Measurements from ENCODE around the gene ANTXR2.

The ANTXR2 gene

DNA sequence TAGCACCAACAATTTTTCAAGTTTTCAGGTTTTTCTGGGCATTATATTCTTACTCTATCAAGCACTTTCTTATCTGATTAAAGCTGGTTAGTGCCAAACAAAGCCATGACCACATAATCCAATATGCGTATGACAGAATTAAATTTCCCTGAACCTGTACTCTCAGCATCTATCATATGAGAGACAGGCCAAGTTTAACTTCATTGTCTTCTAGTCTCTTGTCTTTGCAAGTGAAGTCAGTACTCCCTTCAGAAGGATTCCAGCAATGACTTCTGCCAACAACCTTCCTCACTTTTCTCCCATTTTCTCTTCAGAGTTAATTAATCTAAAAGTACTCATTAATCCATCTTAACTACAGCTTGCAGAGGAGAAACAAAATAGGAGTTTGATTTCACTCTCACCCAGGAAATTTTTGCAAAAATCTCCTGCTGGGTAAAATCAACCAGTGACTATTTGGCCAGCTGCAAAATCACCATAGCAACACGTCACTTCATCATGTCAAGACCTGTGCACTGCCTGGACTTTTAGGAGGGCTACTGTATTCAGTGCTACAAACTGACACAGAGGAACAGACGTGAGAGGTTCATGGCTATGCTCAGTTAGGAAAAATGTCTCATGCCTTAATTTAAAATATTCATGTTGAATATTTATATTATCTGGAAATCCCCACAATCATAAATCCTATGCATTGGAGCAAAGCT lies 208.4 kb downstream of the ANTXR2 start:
- Histone ChIP-seq H3K4me1 (ENCODE audit: insufficient read depth, low read length) (peaks cover 9% of the 10 kb centered on the region), H3K4me3 (ENCODE audit: low read length) (no peak overlapping the region), H2AFZ (ENCODE audit: low read depth, low read length) (no peak overlapping the region), H3K36me3 (ENCODE audit: insufficient read depth, low read length) (no peaks in the 10 kb centered on the region), H3K27me3 (ENCODE audit: insufficient read depth, low read length) (no peaks in the 10 kb centered on the region), H3K9me3 (ENCODE audit: low read length) (no peaks in the 10 kb centered on the region)

DNA sequence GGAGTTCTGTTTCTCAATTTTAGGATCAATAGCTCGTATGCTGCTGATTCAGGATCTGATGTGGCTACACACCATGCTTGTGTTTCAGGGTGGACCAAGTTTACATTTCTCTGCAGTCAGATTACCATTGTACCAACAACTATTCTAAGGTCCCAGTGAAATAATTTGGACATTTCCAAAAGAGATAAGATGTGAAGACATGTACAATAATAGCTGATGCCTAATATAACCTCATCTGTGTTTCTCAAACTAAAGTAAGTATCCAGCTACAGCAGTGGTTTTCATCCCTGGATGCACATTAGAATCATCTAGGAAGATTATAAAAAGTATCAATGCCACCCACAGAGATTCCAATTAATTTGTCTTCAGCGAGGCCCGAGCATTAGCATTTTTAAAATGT lies 209.7 kb downstream of the ANTXR2 start:
- H2AFZ ChIP-seq (ENCODE audit: low read depth, low read length): no peak overlapping the region
- H3K4me3 ChIP-seq (ENCODE audit: low read length): no peak overlapping the region
- H3K9me3 ChIP-seq (ENCODE audit: low read length): no peaks in the 10 kb centered on the region
- H3K36me3 ChIP-seq (ENCODE audit: insufficient read depth, low read length): no peaks in the 10 kb centered on the region
- H3K27me3 ChIP-seq (ENCODE audit: insufficient read depth, low read length): no peaks in the 10 kb centered on the region
- H3K4me1 ChIP-seq (ENCODE audit: insufficient read depth, low read length): peaks cover 9% of the 10 kb centered on the region

GRCh38 chr4:79862821-79863220 lies 210.2 kb downstream of the ANTXR2 start:
- Histone ChIP-seq H3K36me3 (ENCODE audit: insufficient read depth, low read length) (no peaks in the 10 kb centered on the region), H3K27me3 (ENCODE audit: insufficient read depth, low read length) (no peaks in the 10 kb centered on the region), H3K9me3 (ENCODE audit: low read length) (no peaks in the 10 kb centered on the region), H3K4me1 (ENCODE audit: insufficient read depth, low read length) (peaks cover 9% of the 10 kb centered on the region), H2AFZ (ENCODE audit: low read depth, low read length) (no peak overlapping the region), H3K4me3 (ENCODE audit: low read length) (no peak overlapping the region)

- no peak overlapping the region for H2AFZ ChIP-seq (ENCODE audit: low read depth, low read length)
- no peaks in the 10 kb centered on the region for H3K4me1 ChIP-seq (ENCODE audit: insufficient read depth, low read length)
- no peaks in the 10 kb centered on the region for H3K9me3 ChIP-seq (ENCODE audit: low read length)
- no peaks in the 10 kb centered on the region for H3K27me3 ChIP-seq (ENCODE audit: insufficient read depth, low read length)
- H3K4me3 ChIP-seq (ENCODE audit: low read length): no peak overlapping the region
- H3K36me3 ChIP-seq (ENCODE audit: insufficient read depth, low read length): no peaks in the 10 kb centered on the region
Measured at GRCh38 chr4:79857811-79858210, 215.2 kb downstream of the ANTXR2 start.

DNA sequence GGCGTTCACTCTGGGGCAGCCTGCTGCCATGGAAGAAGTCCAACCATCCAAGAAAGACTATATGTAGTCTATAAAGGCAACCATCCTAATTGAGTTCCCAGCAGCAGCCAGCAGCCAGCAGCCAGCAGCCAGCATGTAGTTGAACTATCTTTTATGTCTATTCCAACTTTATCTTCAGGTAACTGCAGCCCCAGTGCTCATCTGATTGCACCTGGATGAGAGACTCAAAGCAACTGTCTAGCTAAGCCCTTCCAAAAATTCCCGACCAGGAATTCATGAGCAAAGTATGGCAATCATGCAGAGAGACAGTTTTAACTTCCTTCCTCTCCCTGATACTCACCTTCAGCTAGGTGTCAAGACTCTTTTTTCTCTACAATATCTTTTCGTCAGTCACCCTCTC lies 216.8 kb downstream of the ANTXR2 start:
- no peaks in the 10 kb centered on the region for H3K4me1 ChIP-seq (ENCODE audit: insufficient read depth, low read length)
- no peaks in the 10 kb centered on the region for H3K27me3 ChIP-seq (ENCODE audit: insufficient read depth, low read length)
- no peaks in the 10 kb centered on the region for H3K36me3 ChIP-seq (ENCODE audit: insufficient read depth, low read length)
- no peaks in the 10 kb centered on the region for H3K9me3 ChIP-seq (ENCODE audit: low read length)
- H3K4me3 ChIP-seq (ENCODE audit: low read length): no peak overlapping the region
- no peak overlapping the region for H2AFZ ChIP-seq (ENCODE audit: low read depth, low read length)

DNA sequence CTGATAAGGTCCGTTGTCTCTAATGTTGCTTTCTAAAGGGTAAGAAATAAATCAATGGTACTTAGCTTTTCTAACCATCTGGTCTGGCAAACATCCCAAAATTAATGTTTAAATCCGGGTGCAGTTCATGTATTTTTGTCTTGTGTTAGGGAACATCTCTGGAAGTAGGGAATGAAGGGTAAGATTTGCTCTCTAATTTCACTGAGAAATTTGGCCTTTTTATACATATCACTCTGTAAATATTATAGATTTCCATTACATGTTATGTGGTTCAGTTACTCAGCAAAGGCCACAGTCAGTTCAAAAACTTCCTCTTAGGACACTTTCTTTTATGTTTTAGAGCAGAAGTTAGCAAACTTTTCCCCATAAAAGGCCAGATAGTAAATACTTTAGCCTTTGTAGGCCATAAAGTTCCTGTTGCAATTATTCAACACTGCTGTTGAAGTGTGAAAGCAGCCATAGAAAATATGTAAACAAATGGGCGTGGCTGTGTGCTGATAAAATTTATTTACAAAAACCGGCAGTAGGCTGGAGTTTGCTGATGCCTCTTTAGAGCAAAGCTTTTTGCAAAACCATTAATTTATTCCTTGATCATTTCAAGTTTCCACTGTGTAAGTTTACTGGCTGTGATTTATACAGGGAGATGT lies 218.1 kb downstream of the ANTXR2 start:
- H3K27me3 ChIP-seq (ENCODE audit: insufficient read depth, low read length): no peaks in the 10 kb centered on the region
- peaks cover 5% of the 10 kb centered on the region for H3K4me1 ChIP-seq (ENCODE audit: insufficient read depth, low read length)
- H3K4me3 ChIP-seq (ENCODE audit: low read length): no peak overlapping the region
- H2AFZ ChIP-seq (ENCODE audit: low read depth, low read length): no peak overlapping the region
- no peaks in the 10 kb centered on the region for H3K36me3 ChIP-seq (ENCODE audit: insufficient read depth, low read length)
- no peaks in the 10 kb centered on the region for H3K9me3 ChIP-seq (ENCODE audit: low read length)

- no peak overlapping the region for H3K4me3 ChIP-seq (ENCODE audit: low read length)
- H3K27me3 ChIP-seq (ENCODE audit: insufficient read depth, low read length): no peaks in the 10 kb centered on the region
- H2AFZ ChIP-seq (ENCODE audit: low read depth, low read length): no peak overlapping the region
- no peaks in the 10 kb centered on the region for H3K9me3 ChIP-seq (ENCODE audit: low read length)
- H3K4me1 ChIP-seq (ENCODE audit: insufficient read depth, low read length): peaks cover 5% of the 10 kb centered on the region
- no peaks in the 10 kb centered on the region for H3K36me3 ChIP-seq (ENCODE audit: insufficient read depth, low read length)
Measured at GRCh38 chr4:79852305-79852730, 220.7 kb downstream of the ANTXR2 start.

DNA sequence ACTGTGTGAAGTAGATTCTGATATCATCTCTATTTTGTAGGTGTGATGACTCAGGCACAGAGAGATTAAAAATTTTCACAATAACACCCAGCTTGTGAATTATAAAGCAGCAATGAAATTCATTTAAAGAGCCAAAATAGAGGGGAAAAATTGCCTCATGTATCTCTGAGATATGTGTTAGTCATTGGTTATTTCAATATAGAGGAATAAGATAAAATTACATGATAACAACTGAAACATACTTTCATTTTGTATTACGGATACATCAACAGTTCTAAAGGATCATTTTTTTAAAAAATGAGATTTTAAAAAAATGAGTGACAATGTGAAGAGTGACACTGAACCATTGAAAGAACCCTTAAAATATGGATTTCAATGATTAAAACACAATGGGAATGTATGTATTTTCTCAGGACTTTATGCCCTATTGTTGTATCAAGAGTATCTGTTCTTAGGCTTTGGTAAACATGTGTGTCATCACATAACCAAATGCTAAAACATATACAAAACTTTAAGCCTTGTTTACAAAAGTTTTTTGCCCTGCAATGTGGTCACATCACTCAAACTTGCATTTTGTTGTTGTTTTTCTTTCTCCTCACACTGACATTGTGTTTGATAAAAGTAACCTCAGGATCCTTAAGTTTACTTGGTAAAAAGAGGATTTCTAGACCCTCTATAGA lies 221.3 kb downstream of the ANTXR2 start:
- H3K27me3 ChIP-seq (ENCODE audit: insufficient read depth, low read length): no peaks in the 10 kb centered on the region
- H3K4me1 ChIP-seq (ENCODE audit: insufficient read depth, low read length): peaks cover 5% of the 10 kb centered on the region
- no peaks in the 10 kb centered on the region for H3K36me3 ChIP-seq (ENCODE audit: insufficient read depth, low read length)
- no peak overlapping the region for H2AFZ ChIP-seq (ENCODE audit: low read depth, low read length)
- H3K4me3 ChIP-seq (ENCODE audit: low read length): no peak overlapping the region
- H3K9me3 ChIP-seq (ENCODE audit: low read length): no peaks in the 10 kb centered on the region
